Left ventricle myocardium superior (tissue), 1 donor: ENCODE measurements around the gene LIMS1. TPM values are rescaled to one million over a fixed set of nuclear protein-coding genes. Genes with fewer than 3 reads are reported as not detected.
"Not testable (repeated sequence)": the region's sequence is repeated elsewhere in the genome, so short reads cannot be mapped to it uniquely, and the experiment has no call there.

ENCODE experiments used
- ATAC-seq: fragments of 200-7000 bp; cut with Tn5 transposase; one replicate; pipeline ENCODE4 v1.9.1; 2020; ENCODE audit warnings: mild to moderate bottlenecking, moderate library complexity
- DNase-seq: peaks from one replicate; pipeline ENCODE4 v3.0.0-alpha.2; 2020
- intact Hi-C: fragments of 100-400 bp; cut with micrococcal nuclease; formaldehyde crosslinking; loops from one replicate; pipeline ENCODE4 v1.11.0; 2022
- total RNA-seq: library from RNA; stranded (reverse); fragmentation: NEBNext Ultra II Directional; extraction: Animal tissue kit (Norgen Biotek cat#: 25700); gene quantifications from one replicate; pipeline ENCODE4 v1.2.1, GENCODE V29; 2021
- donor health status: DM: no; HTN: yes; CAD: no; lungs with severe emphysema.

LIMS1 gene
- total RNA-seq, 1 donor from 2014 or later = 74.3 TPM

DNA sequence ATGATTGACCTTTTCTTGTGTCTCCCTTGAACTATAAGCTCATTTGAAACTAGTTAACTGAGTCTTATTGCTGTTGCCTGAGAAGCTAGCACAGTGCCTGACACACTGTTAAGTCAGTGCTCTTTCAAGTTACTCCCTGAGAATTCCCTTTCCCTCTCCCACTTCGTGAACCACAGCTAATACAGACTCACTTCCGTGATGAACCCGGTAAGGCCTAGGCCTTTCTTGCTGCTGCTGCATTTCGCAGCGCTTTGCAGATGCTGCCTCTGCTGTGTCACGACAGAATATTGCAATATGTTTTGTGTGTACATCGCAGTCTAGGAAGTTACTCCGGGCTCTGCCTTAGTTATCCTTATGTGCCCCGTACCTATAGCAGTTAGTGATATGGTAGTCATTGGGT lies 42.8 kb downstream of the LIMS1 start:
- ATAC-seq (no peak), DNase-seq (no peak)
- intact Hi-C loops = loop anchor here (5.0 kb wide), 1 partner anchor 35 kb away; no protein-coding TSS in a partner anchor

GRCh38 chr2:108579623-108580022 lies 45.4 kb downstream of the LIMS1 start:
- ATAC-seq (peak; percentile 82), DNase-seq (peak; percentile 63)
- intact Hi-C loops = loop anchor here (5.0 kb wide), 1 partner anchor 37 kb away; no protein-coding TSS in a partner anchor

DNA sequence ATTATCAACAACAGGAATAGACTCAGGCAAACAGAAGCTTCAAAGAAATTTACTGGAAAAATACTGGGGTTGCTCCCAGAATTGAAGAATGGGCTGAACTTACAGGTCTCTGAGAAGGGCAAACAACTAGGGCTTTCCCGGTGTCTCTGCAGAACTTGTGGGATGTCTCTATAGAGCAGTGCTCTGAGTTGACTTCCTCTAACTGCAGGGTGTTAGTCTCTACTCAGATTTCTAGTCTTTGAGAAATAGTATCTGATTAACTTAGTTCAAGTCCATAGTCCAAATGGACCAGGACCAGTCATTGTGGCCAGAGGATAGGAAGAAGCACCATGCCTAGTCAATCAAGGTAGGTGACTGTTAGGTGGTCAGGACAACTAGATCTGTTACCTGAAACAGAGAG lies 45.8 kb downstream of the LIMS1 start:
- peak; percentile 27 for ATAC-seq
- intact Hi-C loops = no loop called here

DNA sequence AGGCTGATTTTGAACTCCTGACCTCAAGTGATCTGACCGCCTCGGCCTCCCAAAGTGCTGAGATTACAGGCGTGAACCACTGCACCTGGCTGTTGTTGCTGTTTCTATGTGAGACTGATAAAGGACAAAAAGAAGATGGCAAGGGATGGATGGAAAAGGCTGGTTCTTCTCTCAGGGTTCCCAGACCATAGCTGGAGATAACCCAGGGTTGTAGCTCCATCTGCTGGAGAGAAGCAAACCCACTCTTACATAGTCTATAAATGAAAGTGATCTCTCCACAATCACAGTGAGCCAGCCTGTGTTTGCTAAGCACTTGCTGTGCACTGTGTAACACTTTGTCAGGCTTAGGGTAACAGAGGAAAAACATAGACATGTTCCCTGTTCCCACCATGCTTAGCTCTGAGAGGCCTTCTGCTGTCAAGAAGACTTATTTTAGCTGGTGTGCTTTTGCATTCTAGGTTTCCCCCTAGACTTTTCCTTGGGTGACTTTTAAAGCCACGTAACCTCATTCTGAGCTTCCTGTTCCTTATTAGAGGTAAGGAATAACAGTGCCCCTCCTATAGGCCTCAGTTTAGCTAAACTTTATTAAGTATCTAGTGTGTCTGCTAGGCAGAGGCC lies 49.7 kb downstream of the LIMS1 start:
- DNase-seq (no peak), ATAC-seq (peak; percentile 69)
- intact Hi-C loops = no loop called here

More for the DNA sequence above, 45.8 kb downstream of the LIMS1 start:
- DNase-seq = no peak

GRCh38 chr2:108585436-108585835 lies 51.2 kb downstream of the LIMS1 start:
- DNase-seq (no peak), ATAC-seq (no peak)
- intact Hi-C loops = no loop called here

- intact Hi-C loops = no loop called here
- no peak for DNase-seq
- no peak for ATAC-seq
Measured at GRCh38 chr2:108586116-108586515, 51.8 kb downstream of the LIMS1 start.

- intact Hi-C loops = no loop called here
- peak; percentile 30 for ATAC-seq
- no peak for DNase-seq
Measured at GRCh38 chr2:108586631-108587030, 52.4 kb downstream of the LIMS1 start.

DNA sequence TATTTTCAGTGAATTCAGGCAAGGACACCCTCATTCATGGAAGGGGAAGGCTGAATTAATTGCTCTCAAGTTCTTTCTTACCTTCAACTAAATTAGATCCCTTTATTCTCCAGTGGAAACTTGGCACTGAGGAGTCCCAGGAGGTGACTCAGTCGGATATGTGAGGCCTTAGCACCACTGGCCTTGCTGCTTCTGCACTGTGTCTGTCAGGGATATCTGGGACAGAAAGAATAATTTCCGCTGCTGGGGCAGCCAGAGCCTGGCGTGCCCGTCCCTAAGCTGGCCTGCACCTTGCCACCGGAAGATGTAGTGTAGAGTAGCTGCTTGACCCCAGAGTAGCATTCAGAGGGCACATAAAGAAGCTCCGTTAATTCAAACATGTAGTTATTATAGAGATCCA lies 53.4 kb downstream of the LIMS1 start:
- peak; percentile 83 for ATAC-seq
- DNase-seq = peak; percentile 50
- intact Hi-C loops = no loop called here

DNA sequence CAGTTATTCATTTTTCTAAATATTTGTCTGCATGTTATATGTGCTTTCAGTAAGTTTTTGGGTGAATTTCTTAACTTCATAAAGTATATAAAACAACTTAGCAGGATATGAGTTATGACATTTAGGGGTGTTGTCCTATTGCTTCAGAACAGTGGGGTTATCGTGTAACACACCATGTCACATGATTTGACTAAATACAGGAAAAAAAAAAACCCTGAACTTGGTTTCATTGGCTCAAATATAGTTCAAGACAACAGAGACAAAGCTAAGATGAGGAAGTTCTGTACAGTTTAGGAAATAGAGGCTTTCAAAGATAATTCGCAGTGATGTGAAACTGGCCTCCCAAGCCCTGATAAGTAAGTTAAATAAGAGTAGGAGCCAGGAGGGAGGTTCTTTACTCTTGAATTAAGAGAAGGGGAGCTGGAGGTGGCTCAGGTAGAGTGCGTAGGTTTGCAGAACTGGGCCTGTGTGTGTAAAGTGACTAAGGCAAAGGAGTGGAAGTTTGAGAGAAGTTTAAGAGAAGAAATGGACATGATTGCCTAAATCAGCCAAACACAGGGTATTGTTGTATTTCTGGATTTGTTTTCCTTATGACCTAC lies 53.9 kb downstream of the LIMS1 start:
- intact Hi-C loops = no loop called here
- DNase-seq (no peak), ATAC-seq (peak; percentile 16)

DNA sequence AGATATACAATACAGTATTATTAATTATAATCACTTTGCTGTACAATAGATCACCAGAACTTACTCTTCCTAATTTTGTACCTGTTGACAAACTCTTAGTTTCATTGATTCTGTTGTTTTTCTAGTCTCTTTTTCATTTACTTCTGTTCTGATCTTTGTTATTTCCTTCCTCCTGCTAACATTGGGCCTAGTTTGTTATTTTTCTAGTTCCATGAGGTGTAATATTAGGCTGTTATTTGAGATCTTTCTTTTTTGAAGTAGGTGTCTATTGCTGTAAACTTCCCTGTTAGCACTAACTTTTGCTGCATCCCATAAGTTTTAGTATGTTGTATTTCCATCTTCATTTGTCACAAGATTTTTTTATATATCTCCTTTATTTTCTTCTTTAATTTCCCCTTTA lies 55.1 kb downstream of the LIMS1 start:
- DNase-seq (no peak), ATAC-seq (no peak)
- intact Hi-C loops = no loop called here

GRCh38 chr2:108589781-108590180 lies 55.5 kb downstream of the LIMS1 start:
- intact Hi-C loops = no loop called here

GRCh38 chr2:108591163-108591562 lies 56.9 kb downstream of the LIMS1 start:
- DNase-seq (no peak), ATAC-seq (no peak)
- intact Hi-C loops = no loop called here

More at GRCh38 chr2:108589781-108590180, 55.5 kb downstream of the LIMS1 start:
- ATAC-seq (no peak), DNase-seq (no peak)

DNA sequence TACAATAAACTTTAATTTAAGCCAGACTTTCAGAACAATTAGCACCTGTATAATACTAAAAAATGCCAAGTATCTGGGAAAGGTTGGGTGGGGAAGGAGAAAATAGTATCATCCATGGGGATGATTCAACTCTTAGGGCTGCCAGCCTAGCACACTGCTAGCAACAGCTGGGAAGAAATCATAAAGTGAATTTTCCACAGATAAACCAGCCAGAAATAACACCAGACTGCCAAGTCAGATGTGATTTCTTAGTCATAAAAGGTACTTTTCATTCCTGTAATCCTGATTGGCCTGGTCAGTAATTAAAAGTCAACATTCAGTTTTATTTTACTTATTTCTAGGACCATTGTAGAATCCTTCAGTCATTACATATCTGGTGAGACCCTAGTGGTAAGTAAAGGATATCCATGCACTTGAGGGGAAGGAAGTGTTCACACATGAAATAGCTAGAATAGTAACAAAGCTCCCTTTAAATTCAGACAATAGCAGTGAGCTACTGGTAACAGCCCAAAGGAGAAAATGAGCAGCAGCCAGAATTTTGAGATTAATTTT lies 59.4 kb downstream of the LIMS1 start:
- ATAC-seq (peak; percentile 35), DNase-seq (no peak)
- intact Hi-C loops = no loop called here

GRCh38 chr2:108594132-108594981 lies 60.1 kb downstream of the LIMS1 start:
- peak; percentile 42 for ATAC-seq
- intact Hi-C loops = no loop called here
- DNase-seq = no peak

DNA sequence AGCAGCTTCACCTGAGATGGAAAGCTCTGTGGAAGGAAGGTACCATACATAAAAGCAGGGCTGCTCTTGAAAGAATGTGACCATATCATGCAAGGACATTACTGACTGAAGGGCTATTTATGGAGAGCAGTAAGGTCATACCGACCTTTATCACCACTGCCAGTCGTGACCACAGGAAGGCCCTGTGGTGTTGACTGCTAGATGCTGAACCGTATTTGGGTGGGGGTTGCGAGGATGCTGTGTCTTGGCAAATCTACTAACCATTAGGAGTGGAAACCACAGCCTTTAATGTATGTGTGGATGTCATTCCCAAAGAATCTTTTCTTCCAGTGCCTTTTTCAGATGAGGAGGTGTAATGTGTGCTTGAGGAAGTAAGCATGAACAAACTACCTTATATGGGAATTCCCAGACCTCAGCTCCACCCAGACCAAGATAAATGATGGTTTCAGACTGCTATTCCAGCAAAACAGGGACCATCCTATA lies 60.8 kb downstream of the LIMS1 start:
- DNase-seq (no peak), ATAC-seq (peak; percentile 62)
- intact Hi-C loops = no loop called here

DNA sequence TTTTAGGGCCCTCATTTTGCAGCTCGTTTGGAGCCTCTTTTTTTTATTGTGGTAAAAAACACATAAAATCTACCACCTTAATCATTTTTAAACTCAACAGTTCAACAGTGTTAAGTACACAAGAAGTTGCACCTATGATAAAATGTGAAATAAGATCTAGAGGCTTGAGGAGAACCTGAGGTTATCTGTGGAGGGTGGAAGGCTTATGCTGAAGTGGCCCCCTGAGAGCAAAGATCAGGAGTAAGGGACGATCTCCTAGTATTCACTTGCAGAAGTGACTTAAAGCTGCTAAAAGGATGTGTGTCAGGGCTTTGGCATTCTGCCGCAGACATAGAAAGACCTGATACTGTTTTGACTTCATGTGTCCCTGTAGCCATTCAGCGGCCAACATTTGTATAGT lies 61.5 kb downstream of the LIMS1 start:
- ATAC-seq, intact Hi-C loops: not testable (repeated sequence)

GRCh38 chr2:108597105-108597744 lies 63.0 kb downstream of the LIMS1 start:
- intact Hi-C loops, DNase-seq: not testable (repeated sequence)
- peak; percentile 47 for ATAC-seq

More for the DNA sequence above, 61.5 kb downstream of the LIMS1 start:
- not testable (repeated sequence) for DNase-seq

GRCh38 chr2:108601199-108601598 lies 66.9 kb downstream of the LIMS1 start:
- peak; percentile 39 for ATAC-seq
- intact Hi-C loops = not testable (repeated sequence)

GRCh38 chr2:108602422-108602821 lies 68.2 kb downstream of the LIMS1 start:
- intact Hi-C loops = no loop called here
- ATAC-seq (no peak), DNase-seq (no peak)

More at GRCh38 chr2:108601199-108601598, 66.9 kb downstream of the LIMS1 start:
- not testable (repeated sequence) for DNase-seq
